Nephron progenitor cell (in vitro differentiated cells): ENCODE data around the gene PEAK3.
A peak's percentile ranks its signal among the peaks of the same experiment; 100 is the strongest.

ENCODE experiments used
- DNase-seq: peaks from one replicate; pipeline ENCODE4 v3.0.0; 2021
- H3K27ac Mint-ChIP-seq: 2 replicates; pipeline ENCODE4 v1.8.0; 2021; ENCODE audit warnings: mild to moderate bottlenecking, moderate library complexity, mixed read lengths
- H3K27me3 Mint-ChIP-seq: 2 replicates; pipeline ENCODE4 v1.8.0; 2021; ENCODE audit warnings: mild to moderate bottlenecking, low read depth, mixed read lengths; ENCODE audit not compliant: poor library complexity
- H3K36me3 Mint-ChIP-seq: 2 replicates; pipeline ENCODE4 v1.8.0; 2021; ENCODE audit warnings: low read depth, mixed read lengths
- H3K4me1 Mint-ChIP-seq: 2 replicates; pipeline ENCODE4 v1.8.0; 2021; ENCODE audit warnings: mixed read lengths
- H3K4me3 Mint-ChIP-seq: 2 replicates; pipeline ENCODE4 v1.8.0; 2021; ENCODE audit warnings: mild to moderate bottlenecking, moderate library complexity, mixed read lengths
- H3K9me3 Mint-ChIP-seq: 2 replicates; pipeline ENCODE4 v1.8.0; 2021; ENCODE audit warnings: mild to moderate bottlenecking, moderate library complexity, mixed read lengths
- CTCF ChIP-seq: fragments of 200-600 bp; sonication (generic); IDR thresholded peaks from 2 replicates; pipeline ENCODE4 v1.5.0; 2021; ENCODE audit warnings: antibody characterized with exemption

Gene PEAK3

GRCh38 chr19:2236314-2237050 is 45.5 kb downstream of the PEAK3 start, which contains the start of the genes PLEKHJ1 and SF3A2:
Gene PLEKHJ1, minus strand, starts transcription at chr19:2236329. Its CDS starts 81 bp downstream, at chr19:2236248.
Gene SF3A2, plus strand, starts transcription at chr19:2236824. Its CDS starts 6,595 bp downstream, at chr19:2243419.
- H3K36me3 Mint-ChIP-seq, result peaks cover 17% of the 10 kb centered on the region
- H3K9me3 Mint-ChIP-seq, result no peaks in the 10 kb centered on the region
- H3K27ac Mint-ChIP-seq, result peak within 1 kb of the TSS; percentile 100
- peak; percentile 97 for DNase-seq
- H3K4me1 Mint-ChIP-seq, result peaks cover 63% of the 10 kb centered on the region
- H3K27me3 Mint-ChIP-seq, result no peaks in the 10 kb centered on the region
- peak within 1 kb of the TSS; percentile 89 for H3K4me3 Mint-ChIP-seq
- TF ChIP-seq CTCF, result peak; percentile 96

- Mint-ChIP-seq H3K27me3 (no peaks in the 10 kb centered on the region), H3K27ac (no peak overlapping the region), H3K36me3 (peaks cover 17% of the 10 kb centered on the region), H3K4me3 (peak overlapping the region; percentile 89), H3K4me1 (peaks cover 58% of the 10 kb centered on the region), H3K9me3 (no peaks in the 10 kb centered on the region)
- no peak for TF ChIP-seq CTCF
- no peak for DNase-seq
Measured at GRCh38 chr19:2236064-2236313, 46.0 kb downstream of the PEAK3 start.

GRCh38 chr19:2235381-2236063 is 46.5 kb downstream of the PEAK3 start:
- no peak for DNase-seq

GRCh38 chr19:2234996-2235380 is 47.0 kb downstream of the PEAK3 start:
- H3K27me3 Mint-ChIP-seq, result no peaks in the 10 kb centered on the region
- peaks cover 48% of the 10 kb centered on the region for H3K4me1 Mint-ChIP-seq
- H3K9me3 Mint-ChIP-seq, result no peaks in the 10 kb centered on the region
- peak overlapping the region; percentile 89 for H3K4me3 Mint-ChIP-seq
- no peak for DNase-seq
- H3K27ac Mint-ChIP-seq, result no peak overlapping the region
- TF ChIP-seq CTCF, result no peak
- H3K36me3 Mint-ChIP-seq, result peaks cover 17% of the 10 kb centered on the region

More at GRCh38 chr19:2235381-2236063, 46.5 kb downstream of the PEAK3 start:
- no peak for TF ChIP-seq CTCF
- H3K27ac Mint-ChIP-seq, result no peak overlapping the region
- H3K4me3 Mint-ChIP-seq, result peak overlapping the region; percentile 89
- no peaks in the 10 kb centered on the region for H3K27me3 Mint-ChIP-seq
- peaks cover 53% of the 10 kb centered on the region for H3K4me1 Mint-ChIP-seq
- H3K9me3 Mint-ChIP-seq, result no peaks in the 10 kb centered on the region
- peaks cover 17% of the 10 kb centered on the region for H3K36me3 Mint-ChIP-seq

- Mint-ChIP-seq H3K4me1 (peaks cover 36% of the 10 kb centered on the region), H3K4me3 (peak overlapping the region; percentile 89), H3K27me3 (no peaks in the 10 kb centered on the region), H3K9me3 (no peaks in the 10 kb centered on the region), H3K27ac (peak overlapping the region; percentile 48), H3K36me3 (peaks cover 10% of the 10 kb centered on the region)
- no peak for DNase-seq
- TF ChIP-seq CTCF, result no peak
Measured at GRCh38 chr19:2233601-2234280, 48.2 kb downstream of the PEAK3 start.
